Right lobe of liver (tissue), 6 donors: Measurements from ENCODE around the gene CSNK1D. TPM values are rescaled to one million over a fixed set of nuclear protein-coding genes. Genes with fewer than 3 reads are reported as not detected.

Experiments used
- ATAC-seq, 4 donors: fragments of 200-7000 bp; cut with Tn5 transposase; one replicate each; pipeline ENCODE4 v1.9.1; 2020; ENCODE audit warnings: mild to moderate bottlenecking in 4 of 4, moderate library complexity in 4 of 4
- DNase-seq, 3 donors: peaks; one replicate each; pipeline ENCODE4 v3.0.0-alpha.2; 2020
- H3K27ac ChIP-seq, 3 donors: fragments of 200-600 bp; one replicate each; pipeline ENCODE4 v1.8.0; 2022
- H3K27me3 ChIP-seq, 2 donors: fragments of 200-600 bp; one replicate each; pipeline ENCODE4 v1.8.0; 2022
- H3K36me3 ChIP-seq, 4 donors: fragments of 200-600 bp; sonication (generic) in 1 of 4; one replicate each; pipeline versions ENCODE4 v1.5.1 to v1.8.0; 2017 to 2022; ENCODE audit warnings: control low read depth in 1 of 4
- H3K4me1 ChIP-seq, 4 donors: fragments of 200-600 bp; sonication (generic) in 1 of 4; one replicate each; pipeline versions ENCODE4 v1.5.1 to v1.8.0; 2017 to 2022; ENCODE audit warnings: control low read depth in 1 of 4
- H3K4me3 ChIP-seq, 3 donors: fragments of 200-600 bp; one replicate each; pipeline ENCODE4 v1.8.0; 2022
- H3K9me3 ChIP-seq, 4 donors: fragments of 200-600 bp; sonication (generic) in 1 of 4; one replicate each; pipeline versions ENCODE4 v1.5.1 to v1.8.0; 2017 to 2022; ENCODE audit warnings: control low read depth in 1 of 4
- POLR2A ChIP-seq: fragments of 450-650 bp; IDR thresholded peaks from one replicate; pipeline ENCODE4 v1.6.1; 2017; ENCODE audit warnings: antibody characterized with exemption, mild to moderate bottlenecking
- WGBS: methylation state at CpG from one replicate; pipeline ENCODE4 v1.1.6; 2018; ENCODE audit warnings: low coverage, low lambda C conversion rate; ENCODE audit not compliant: insufficient coverage; ENCODE audit errors: missing lambda C conversion rate; 5-methylcytosine and 5-hydroxymethylcytosine counted together
- intact Hi-C, 2 donors: fragments of 100-400 bp; cut with DNase I; formaldehyde crosslinking; loops; one replicate each; pipeline versions ENCODE4 v1.11.2 to v1.14.1; 2022
- total RNA-seq, 6 experiments: library from RNA; depleted of rRNA in 2 of 6; stranded (reverse); fragments of >200 nt in 2 of 6; fragmentation: NEBNext Ultra II Directional in 3 of 6; extraction: Animal tissue kit (Norgen Biotek cat#: 25700) in 3 of 6; gene quantifications; one replicate each; pipeline versions ENCODE4 v1.1.0 to v1.2.4, GENCODE V29; 2016 to 2023
- TF ChIP-seq, protein P1 (sequence below), 4 donors: fragments of 200-600 bp in 3 of 4; fragments of 450-650 bp in 1 of 4; IDR thresholded peaks; one replicate each; pipeline versions ENCODE4 v1.5.1 to v1.8.0; 2016 to 2022; ENCODE audit warnings: antibody characterized with exemption in 4 of 4, mild to moderate bottlenecking in 2 of 4
- donor health status: DM: no; HTN: yes; CAD: no.
- donor health status: DM: no; HTN: no; CAD: no.
- donor health status: DM: no; HTN: no; CAD: no.
- donor health status: DM: no; HTN: yes; CAD: no.
- donor health status: DM: no; HTN: yes; CAD: no.

Gene CSNK1D
- total RNA-seq, 6 experiments from 2014 or later: 32.7 to 73.0 (median 45.9) TPM

DNA sequence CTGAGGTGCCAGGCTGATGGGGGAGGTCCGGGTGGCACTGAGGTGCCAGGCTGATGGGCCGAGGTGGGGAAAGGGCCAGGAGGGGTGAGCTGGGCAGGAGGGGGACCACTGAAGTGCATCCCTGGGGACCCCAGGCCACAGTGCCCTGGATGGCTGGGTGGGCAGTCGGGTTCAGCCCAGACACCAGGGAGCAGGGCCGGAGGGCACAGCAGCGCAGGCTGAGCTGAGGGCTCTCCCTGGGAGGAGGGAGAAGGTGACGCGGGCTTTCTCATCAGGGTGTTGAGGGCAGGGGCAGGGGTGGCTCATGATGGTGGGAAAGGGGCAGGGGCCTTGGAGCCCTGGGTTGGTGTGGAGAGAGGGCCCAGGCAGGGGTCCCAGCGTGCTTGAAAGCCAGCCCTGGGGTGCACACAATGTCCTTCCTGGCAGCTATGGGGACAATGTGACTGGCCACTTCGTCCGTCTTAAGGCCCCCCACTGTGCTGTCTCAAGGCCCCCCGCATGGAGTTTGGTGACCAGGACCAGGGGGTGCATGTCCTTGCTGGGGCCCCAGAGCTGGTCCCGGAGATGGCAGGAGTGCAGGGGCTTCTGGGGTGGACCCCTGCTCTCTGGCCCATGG, 27.9 kb upstream of the CSNK1D start:
- no peaks in the 10 kb centered on the region for H3K9me3 ChIP-seq
- intact Hi-C loops: no loop called here
- no peak overlapping the region for H3K27ac ChIP-seq
- peaks cover 0 to 21% (median 7%) of the 10 kb centered on the region in 4 donors for H3K4me1 ChIP-seq
- no peaks in the 10 kb centered on the region for H3K27me3 ChIP-seq
- H3K4me3 ChIP-seq: no peak overlapping the region
- ATAC-seq (no peak), DNase-seq (peak in 1 of 3 donors; percentile 50)
- 100% methylated on average over 2 of the region's 12 CpGs for WGBS
- H3K36me3 ChIP-seq: no peaks in the 10 kb centered on the region
- TF ChIP-seq, protein P1, sequence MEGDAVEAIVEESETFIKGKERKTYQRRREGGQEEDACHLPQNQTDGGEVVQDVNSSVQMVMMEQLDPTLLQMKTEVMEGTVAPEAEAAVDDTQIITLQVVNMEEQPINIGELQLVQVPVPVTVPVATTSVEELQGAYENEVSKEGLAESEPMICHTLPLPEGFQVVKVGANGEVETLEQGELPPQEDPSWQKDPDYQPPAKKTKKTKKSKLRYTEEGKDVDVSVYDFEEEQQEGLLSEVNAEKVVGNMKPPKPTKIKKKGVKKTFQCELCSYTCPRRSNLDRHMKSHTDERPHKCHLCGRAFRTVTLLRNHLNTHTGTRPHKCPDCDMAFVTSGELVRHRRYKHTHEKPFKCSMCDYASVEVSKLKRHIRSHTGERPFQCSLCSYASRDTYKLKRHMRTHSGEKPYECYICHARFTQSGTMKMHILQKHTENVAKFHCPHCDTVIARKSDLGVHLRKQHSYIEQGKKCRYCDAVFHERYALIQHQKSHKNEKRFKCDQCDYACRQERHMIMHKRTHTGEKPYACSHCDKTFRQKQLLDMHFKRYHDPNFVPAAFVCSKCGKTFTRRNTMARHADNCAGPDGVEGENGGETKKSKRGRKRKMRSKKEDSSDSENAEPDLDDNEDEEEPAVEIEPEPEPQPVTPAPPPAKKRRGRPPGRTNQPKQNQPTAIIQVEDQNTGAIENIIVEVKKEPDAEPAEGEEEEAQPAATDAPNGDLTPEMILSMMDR (IDR thresholded peaks at IDR 0.05): no peak
- TF ChIP-seq POLR2A: no peak

DNA sequence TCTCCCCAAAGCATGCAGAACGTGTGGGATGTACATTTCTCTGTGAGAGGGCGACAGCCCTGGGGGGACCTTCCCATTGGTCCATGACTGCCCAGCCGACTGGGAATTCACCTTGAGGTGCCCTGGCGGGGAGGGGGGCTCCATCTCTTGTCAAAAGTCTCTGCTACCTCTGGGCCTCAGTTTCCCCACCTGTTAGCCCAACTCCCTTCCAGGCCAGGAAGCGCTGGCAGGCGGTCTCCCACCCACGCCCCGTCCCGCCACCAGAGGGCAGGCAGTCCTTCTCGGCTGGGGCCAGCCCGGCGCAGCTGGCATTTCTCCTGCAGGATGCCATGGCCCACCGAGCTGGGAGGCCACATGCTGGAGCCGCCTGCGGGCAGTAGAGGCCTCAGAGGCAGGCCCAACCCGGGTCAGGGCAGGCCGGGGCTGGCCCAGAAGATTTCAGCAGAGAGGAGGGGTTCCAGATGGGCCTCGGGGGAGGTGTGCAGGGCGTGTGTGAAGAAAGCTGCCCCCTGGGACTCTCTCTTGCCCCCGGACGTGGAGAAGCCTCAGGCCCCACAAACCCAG, 27.3 kb upstream of the CSNK1D start:
- no peaks in the 10 kb centered on the region for H3K9me3 ChIP-seq
- no peak overlapping the region for H3K27ac ChIP-seq
- TF ChIP-seq POLR2A: no peak
- TF ChIP-seq, protein P1 (IDR thresholded peaks at IDR 0.05): peak; percentile 57 to 78 (median 63)
- intact Hi-C loops: no loop called here
- ATAC-seq: peak in 3 of 4 donors; percentile 7 to 31 (median 8)
- peak; percentile 72 to 79 (median 74) for DNase-seq
- H3K4me3 ChIP-seq: no peak overlapping the region
- no peaks in the 10 kb centered on the region for H3K27me3 ChIP-seq
- 51% methylated on average over 5 of the region's 21 CpGs for WGBS
- peaks cover 0 to 26% (median 8%) of the 10 kb centered on the region in 4 donors for H3K4me1 ChIP-seq
- H3K36me3 ChIP-seq: no peaks in the 10 kb centered on the region

DNA sequence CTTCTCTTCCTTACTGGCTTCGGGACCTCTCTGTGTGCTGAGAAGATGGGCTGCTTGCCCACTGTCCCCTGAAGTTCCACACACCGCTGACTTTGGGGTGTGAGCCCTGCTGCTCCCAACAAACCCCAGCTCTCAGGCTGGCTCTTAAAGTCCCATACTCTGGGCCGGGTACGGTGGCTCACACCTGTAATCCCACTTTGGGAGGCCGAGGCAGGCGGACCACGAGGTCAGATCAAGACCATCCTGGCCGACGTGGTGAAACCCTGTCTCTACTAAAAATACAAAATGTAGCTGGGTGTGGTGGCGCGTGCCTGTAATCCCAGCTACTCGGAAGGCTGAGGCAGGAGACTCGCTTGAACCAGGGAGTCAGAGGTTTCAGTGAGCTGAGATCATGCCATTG, 26.7 kb upstream of the CSNK1D start:
- intact Hi-C loops: no loop called here
- TF ChIP-seq, protein P1 (IDR thresholded peaks at IDR 0.05): no peak
- no peak for TF ChIP-seq POLR2A
- DNase-seq: no peak
- no peaks in the 10 kb centered on the region for H3K27me3 ChIP-seq
- no peak for ATAC-seq
- H3K27ac ChIP-seq: no peak overlapping the region
- no peaks in the 10 kb centered on the region for H3K9me3 ChIP-seq
- WGBS: 83% methylated on average over 8 of the region's 13 CpGs
- H3K4me1 ChIP-seq: peaks cover 0 to 31% (median 9%) of the 10 kb centered on the region in 4 donors
- H3K4me3 ChIP-seq: no peak overlapping the region
- H3K36me3 ChIP-seq: no peaks in the 10 kb centered on the region

DNA sequence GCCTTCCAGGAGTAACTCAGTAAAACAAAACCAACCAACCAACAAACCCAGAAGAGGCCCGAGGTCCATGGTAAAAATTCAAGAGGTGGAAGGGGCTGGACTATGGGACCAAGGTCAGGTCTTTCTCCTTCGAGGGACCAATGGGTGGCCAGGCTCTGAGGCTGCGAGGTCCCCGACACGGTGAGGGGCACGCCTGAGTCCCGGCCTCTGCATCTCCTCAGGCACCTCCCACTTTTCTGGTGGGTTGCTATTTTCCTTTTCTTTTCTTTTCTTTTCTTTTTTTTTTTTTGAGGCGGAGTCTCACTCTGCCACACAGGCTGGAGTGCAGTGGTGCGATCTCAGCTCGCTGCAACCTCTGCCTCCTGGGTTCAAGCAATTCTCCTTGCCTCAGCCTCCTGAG, 26.0 kb upstream of the CSNK1D start:
- 100% methylated on average over 1 of the region's 10 CpGs for WGBS
- H3K9me3 ChIP-seq: no peaks in the 10 kb centered on the region
- peaks cover 0 to 34% (median 10%) of the 10 kb centered on the region in 4 donors for H3K4me1 ChIP-seq
- DNase-seq (no peak), ATAC-seq (no peak)
- no peak for TF ChIP-seq POLR2A
- TF ChIP-seq, protein P1 (IDR thresholded peaks at IDR 0.05): no peak
- no peak overlapping the region for H3K27ac ChIP-seq
- no peaks in the 10 kb centered on the region for H3K36me3 ChIP-seq
- no peak overlapping the region for H3K4me3 ChIP-seq
- H3K27me3 ChIP-seq: no peaks in the 10 kb centered on the region
- intact Hi-C loops: no loop called here
